A549 (cell line): Measurements from ENCODE around the gene ADD1.

Experiments used
- KDM1A ChIP-seq: fragments of 200-600 bp; sonication (generic); IDR thresholded peaks from 2 replicates; pipeline ENCODE4 v1.6.1; 2016; ENCODE audit warnings: low read depth, mild to moderate bottlenecking
- POLR2A ChIP-seq: IDR thresholded peaks from 2 replicates; pipeline ENCODE4 v1.6.1; 2012; ENCODE audit warnings: mild to moderate bottlenecking, low read length
- RAD21 ChIP-seq, 2 experiments: fragments of >200 bp in 1 of 2; sonication (Bioruptor Twin) in 1 of 2; formaldehyde crosslinking in 1 of 2; IDR thresholded peaks in 1 of 2; conservative IDR thresholded peaks in 1 of 2; 2 replicates in 1 of 2; 3 replicates in 1 of 2; pipeline ENCODE4 v1.6.1; 2012 to 2018; ENCODE audit warnings: inconsistent platforms in 1 of 2
- TP53 ChIP-seq: fragments of 250-450 bp; sonication (Bioruptor Pico); IDR thresholded peaks from 2 replicates; pipeline ENCODE4 v1.5.0; 2021; ENCODE audit warnings: mild to moderate bottlenecking, moderate library complexity
- ZFP36 ChIP-seq: fragments of 450-650 bp; IDR thresholded peaks from 2 replicates; pipeline ENCODE4 v1.6.1; 2014; ENCODE audit warnings: borderline replicate concordance; ENCODE audit not compliant: partially characterized antibody
- TF ChIP-seq, protein P1 (sequence below): fragments of >200 bp; sonication (Bioruptor Twin); formaldehyde crosslinking; IDR thresholded peaks from 3 replicates; pipeline ENCODE4 v1.5.1; 2016

DNA sequence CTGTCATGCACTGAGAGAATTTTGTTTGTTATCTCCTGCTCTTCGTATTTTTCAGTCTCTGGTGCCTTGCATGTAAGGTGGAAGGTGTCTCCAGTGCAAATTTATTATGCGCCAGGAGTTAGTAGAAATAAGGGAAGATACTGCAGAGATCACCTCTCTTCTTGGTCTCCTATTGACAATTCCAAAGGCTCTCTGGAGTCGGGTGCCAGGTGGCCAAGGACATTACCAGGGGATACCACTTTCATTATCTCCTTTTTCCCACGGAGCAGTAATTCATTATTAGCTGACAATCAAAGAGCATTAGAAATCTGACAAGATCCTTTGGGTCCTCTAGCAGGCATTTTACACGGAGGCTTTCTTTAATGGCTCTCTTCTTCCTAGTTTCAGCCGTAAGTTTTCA lies 26.0 kb downstream of the ADD1 start:
- TF ChIP-seq, protein P1, sequence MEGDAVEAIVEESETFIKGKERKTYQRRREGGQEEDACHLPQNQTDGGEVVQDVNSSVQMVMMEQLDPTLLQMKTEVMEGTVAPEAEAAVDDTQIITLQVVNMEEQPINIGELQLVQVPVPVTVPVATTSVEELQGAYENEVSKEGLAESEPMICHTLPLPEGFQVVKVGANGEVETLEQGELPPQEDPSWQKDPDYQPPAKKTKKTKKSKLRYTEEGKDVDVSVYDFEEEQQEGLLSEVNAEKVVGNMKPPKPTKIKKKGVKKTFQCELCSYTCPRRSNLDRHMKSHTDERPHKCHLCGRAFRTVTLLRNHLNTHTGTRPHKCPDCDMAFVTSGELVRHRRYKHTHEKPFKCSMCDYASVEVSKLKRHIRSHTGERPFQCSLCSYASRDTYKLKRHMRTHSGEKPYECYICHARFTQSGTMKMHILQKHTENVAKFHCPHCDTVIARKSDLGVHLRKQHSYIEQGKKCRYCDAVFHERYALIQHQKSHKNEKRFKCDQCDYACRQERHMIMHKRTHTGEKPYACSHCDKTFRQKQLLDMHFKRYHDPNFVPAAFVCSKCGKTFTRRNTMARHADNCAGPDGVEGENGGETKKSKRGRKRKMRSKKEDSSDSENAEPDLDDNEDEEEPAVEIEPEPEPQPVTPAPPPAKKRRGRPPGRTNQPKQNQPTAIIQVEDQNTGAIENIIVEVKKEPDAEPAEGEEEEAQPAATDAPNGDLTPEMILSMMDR: no peak
- TF ChIP-seq KDM1A: no peak
- TF ChIP-seq RAD21 (conservative IDR thresholded peaks at IDR 0.05 in 1 of 2, IDR thresholded peaks at IDR 0.05 in 1 of 2): no peak
- TF ChIP-seq ZFP36: no peak
- TF ChIP-seq POLR2A: no peak
- TF ChIP-seq TP53 (CRISPR knock-in tag): no peak
